WTC11 (cell line): ENCODE results near the gene C10orf120. TPM values are rescaled to one million over a fixed set of nuclear protein-coding genes. Genes with fewer than 3 reads are reported as not detected.

Source experiments
- ATAC-seq: fragments of 200-7000 bp; cut with Tn5 transposase; 2 replicates; pipeline ENCODE4 v1.10.0; 2021; ENCODE audit warnings: mild to moderate bottlenecking, moderate library complexity
- CTCF ChIA-PET: fragments of 300-600 bp; sonication (Branson Sonifier 250); formaldehyde crosslinking; loops from one replicate; lab custom pipeline; 2021; ENCODE audit warnings: antibody characterized with exemption; lab: Charles Lee
- POLR2A ChIA-PET: fragments of 350-600 bp; sonication (Branson Sonifier 250); formaldehyde crosslinking; loops from one replicate; lab custom pipeline; 2021; ENCODE audit warnings: antibody characterized with exemption; lab: Charles Lee
- DNase-seq: peaks from one replicate; pipeline ENCODE4 v3.0.0; 2021; ENCODE audit warnings: low spot score
- H3K27ac Mint-ChIP-seq: 2 replicates; pipeline ENCODE4 v1.8.0; 2021; ENCODE audit warnings: mixed read lengths
- H3K27me3 Mint-ChIP-seq: 2 replicates; pipeline ENCODE4 v1.8.0; 2021; ENCODE audit warnings: low read depth, mild to moderate bottlenecking, moderate library complexity, mixed read lengths
- H3K36me3 Mint-ChIP-seq: 2 replicates; pipeline ENCODE4 v1.8.0; 2021; ENCODE audit warnings: mixed read lengths
- H3K4me1 Mint-ChIP-seq: 2 replicates; pipeline ENCODE4 v1.8.0; 2022; ENCODE audit warnings: mixed read lengths
- H3K4me3 Mint-ChIP-seq: 2 replicates; pipeline ENCODE4 v1.8.0; 2021; ENCODE audit warnings: mild to moderate bottlenecking, moderate library complexity, mixed read lengths
- H3K9me3 Mint-ChIP-seq: 2 replicates; pipeline ENCODE4 v1.8.0; 2021; ENCODE audit warnings: mixed read lengths
- CBFB ChIP-seq: sonication (generic); formaldehyde crosslinking; IDR thresholded peaks from 2 replicates; pipeline ENCODE4 v1.8.1; 2022; ENCODE audit warnings: mild to moderate bottlenecking, low read depth, missing genetic modification reagents
- ESRRA ChIP-seq: sonication (generic); formaldehyde crosslinking; IDR thresholded peaks from 2 replicates; pipeline ENCODE4 v1.8.1; 2022; ENCODE audit warnings: mild to moderate bottlenecking, missing genetic modification reagents, borderline replicate concordance
- ETV6 ChIP-seq: sonication (generic); formaldehyde crosslinking; IDR thresholded peaks from 2 replicates; pipeline ENCODE4 v1.8.1; 2022; ENCODE audit warnings: mild to moderate bottlenecking, missing genetic modification reagents
- GTF2I ChIP-seq: fragments of 250-450 bp; sonication (Bioruptor Pico); conservative IDR thresholded peaks from 2 replicates; pipeline ENCODE4 v1.4.0; 2021; ENCODE audit warnings: mild to moderate bottlenecking
- JAZF1 ChIP-seq: fragments of 250-450 bp; sonication (Bioruptor Pico); IDR thresholded peaks from 2 replicates; pipeline ENCODE4 v1.9.0; 2021; ENCODE audit warnings: moderate library complexity, mild to moderate bottlenecking, inconsistent platforms
- JUN ChIP-seq: sonication (generic); formaldehyde crosslinking; IDR thresholded peaks from 2 replicates; pipeline ENCODE4 v1.8.0; 2023; ENCODE audit warnings: mild to moderate bottlenecking, missing genetic modification reagents
- MXD4 ChIP-seq: fragments of 250-450 bp; sonication (Bioruptor Pico); IDR thresholded peaks from 2 replicates; pipeline ENCODE4 v1.8.0; 2021; ENCODE audit warnings: mild to moderate bottlenecking, moderate library complexity, borderline replicate concordance
- NR2C2 ChIP-seq: sonication (generic); formaldehyde crosslinking; IDR thresholded peaks from 2 replicates; pipeline ENCODE4 v1.8.0; 2022; ENCODE audit warnings: mild to moderate bottlenecking, missing genetic modification reagents
- PRRX2 ChIP-seq: fragments of 250-450 bp; sonication (Bioruptor Pico); IDR thresholded peaks from 2 replicates; pipeline ENCODE4 v1.8.0; 2021; ENCODE audit warnings: mild to moderate bottlenecking
- RELA ChIP-seq: sonication (generic); formaldehyde crosslinking; IDR thresholded peaks from 2 replicates; pipeline ENCODE4 v1.8.1; 2022; ENCODE audit warnings: missing genetic modification reagents, mild to moderate bottlenecking, borderline replicate concordance
- RORB ChIP-seq: fragments of 250-450 bp; sonication (Bioruptor Pico); IDR thresholded peaks from 2 replicates; pipeline ENCODE4 v1.9.0; 2021; ENCODE audit warnings: mild to moderate bottlenecking
- TCF7 ChIP-seq: sonication (generic); formaldehyde crosslinking; IDR thresholded peaks from 2 replicates; pipeline ENCODE4 v1.8.0; 2022; ENCODE audit warnings: mild to moderate bottlenecking, low read depth, missing genetic modification reagents, moderate library complexity
- TP53 ChIP-seq: sonication (generic); formaldehyde crosslinking; IDR thresholded peaks from 2 replicates; pipeline ENCODE4 v1.8.1; 2023; ENCODE audit warnings: mild to moderate bottlenecking, missing genetic modification reagents
- ZBTB21 ChIP-seq: sonication (generic); formaldehyde crosslinking; IDR thresholded peaks from 2 replicates; pipeline ENCODE4 v1.8.1; 2023; ENCODE audit warnings: mild to moderate bottlenecking, missing genetic modification reagents, borderline replicate concordance
- ZNF138 ChIP-seq: sonication (generic); formaldehyde crosslinking; conservative IDR thresholded peaks from 2 replicates; pipeline ENCODE4 v1.8.1; 2022; ENCODE audit warnings: mild to moderate bottlenecking, moderate library complexity, missing genetic modification reagents
- ZNF317 ChIP-seq: sonication (generic); formaldehyde crosslinking; IDR thresholded peaks from 2 replicates; pipeline ENCODE4 v1.8.1; 2023; ENCODE audit warnings: low read depth, mild to moderate bottlenecking, moderate library complexity, missing genetic modification reagents, borderline replicate concordance
- total RNA-seq: library from RNA; stranded (reverse); gene quantifications from 3 replicates; pipeline ENCODE4 v1.2.3, GENCODE V29; 2021
- TF ChIP-seq, protein P1 (sequence below): sonication (generic); formaldehyde crosslinking; IDR thresholded peaks from 2 replicates; pipeline ENCODE4 v1.8.0; 2022; ENCODE audit warnings: mild to moderate bottlenecking, missing genetic modification reagents
- TF ChIP-seq, protein P2 (sequence below): sonication (generic); formaldehyde crosslinking; IDR thresholded peaks from 2 replicates; pipeline ENCODE4 v1.8.0; 2023; ENCODE audit warnings: missing genetic modification reagents, mild to moderate bottlenecking, borderline replicate concordance
- TF ChIP-seq, protein P3 (sequence below): sonication (generic); formaldehyde crosslinking; IDR thresholded peaks from 2 replicates; pipeline ENCODE4 v1.8.1; 2022; ENCODE audit warnings: mild to moderate bottlenecking, moderate library complexity, missing genetic modification reagents
- TF ChIP-seq, protein P4 (sequence below): sonication (generic); formaldehyde crosslinking; IDR thresholded peaks from 2 replicates; pipeline ENCODE4 v1.8.0; 2022; ENCODE audit warnings: missing genetic modification reagents
- TF ChIP-seq, protein P5 (sequence below): sonication (generic); formaldehyde crosslinking; IDR thresholded peaks from 2 replicates; pipeline ENCODE4 v1.8.1; 2023; ENCODE audit warnings: mild to moderate bottlenecking, missing genetic modification reagents, borderline replicate concordance
- TF ChIP-seq, protein P6 (sequence below): sonication (generic); formaldehyde crosslinking; IDR thresholded peaks from 2 replicates; pipeline ENCODE4 v1.8.0; 2023; ENCODE audit warnings: missing genetic modification reagents

Gene C10orf120
- total RNA-seq, 1 experiment from 2014 or later, result not detected

DNA sequence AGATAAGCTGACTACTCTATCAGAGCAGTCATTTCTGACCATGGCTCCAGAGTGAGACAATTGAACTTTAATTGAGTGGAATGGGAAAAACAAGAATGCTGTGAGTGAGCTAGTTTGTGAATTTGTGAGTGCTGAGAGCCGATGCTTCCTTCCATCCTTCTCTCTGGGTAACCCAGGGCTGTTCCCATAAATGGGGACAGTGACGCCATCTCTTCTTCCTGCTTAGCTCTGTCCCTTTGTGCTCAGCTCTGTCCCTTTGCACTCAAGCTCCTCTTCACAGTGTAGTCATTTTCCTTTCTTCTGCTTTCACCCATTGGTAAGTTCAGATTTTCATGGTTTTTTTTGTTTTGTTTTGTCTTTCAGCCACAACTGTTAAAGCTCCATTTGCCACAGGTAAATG is 24.4 kb downstream of the C10orf120 start:
- Mint-ChIP-seq H3K9me3 (0 out of 2 replicates have a peak, but pooled peaks cover 9% of the 10 kb centered on the region), H3K4me1 (peaks cover 7% of the 10 kb centered on the region; the same call in 1 of the 2 replicates)
- DNase-seq, result no peak
- no peak for TF ChIP-seq ESRRA (CRISPR knock-in tag)
- no peak for TF ChIP-seq GTF2I (CRISPR knock-in tag)
- TF ChIP-seq, protein P1, sequence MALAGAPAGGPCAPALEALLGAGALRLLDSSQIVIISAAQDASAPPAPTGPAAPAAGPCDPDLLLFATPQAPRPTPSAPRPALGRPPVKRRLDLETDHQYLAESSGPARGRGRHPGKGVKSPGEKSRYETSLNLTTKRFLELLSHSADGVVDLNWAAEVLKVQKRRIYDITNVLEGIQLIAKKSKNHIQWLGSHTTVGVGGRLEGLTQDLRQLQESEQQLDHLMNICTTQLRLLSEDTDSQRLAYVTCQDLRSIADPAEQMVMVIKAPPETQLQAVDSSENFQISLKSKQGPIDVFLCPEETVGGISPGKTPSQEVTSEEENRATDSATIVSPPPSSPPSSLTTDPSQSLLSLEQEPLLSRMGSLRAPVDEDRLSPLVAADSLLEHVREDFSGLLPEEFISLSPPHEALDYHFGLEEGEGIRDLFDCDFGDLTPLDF, result no peak
- TF ChIP-seq ZNF138 (CRISPR knock-in tag), result no peak
- no peak for TF ChIP-seq ETV6 (CRISPR knock-in tag)
- TF ChIP-seq TCF7, result no peak
- TF ChIP-seq, protein P2, sequence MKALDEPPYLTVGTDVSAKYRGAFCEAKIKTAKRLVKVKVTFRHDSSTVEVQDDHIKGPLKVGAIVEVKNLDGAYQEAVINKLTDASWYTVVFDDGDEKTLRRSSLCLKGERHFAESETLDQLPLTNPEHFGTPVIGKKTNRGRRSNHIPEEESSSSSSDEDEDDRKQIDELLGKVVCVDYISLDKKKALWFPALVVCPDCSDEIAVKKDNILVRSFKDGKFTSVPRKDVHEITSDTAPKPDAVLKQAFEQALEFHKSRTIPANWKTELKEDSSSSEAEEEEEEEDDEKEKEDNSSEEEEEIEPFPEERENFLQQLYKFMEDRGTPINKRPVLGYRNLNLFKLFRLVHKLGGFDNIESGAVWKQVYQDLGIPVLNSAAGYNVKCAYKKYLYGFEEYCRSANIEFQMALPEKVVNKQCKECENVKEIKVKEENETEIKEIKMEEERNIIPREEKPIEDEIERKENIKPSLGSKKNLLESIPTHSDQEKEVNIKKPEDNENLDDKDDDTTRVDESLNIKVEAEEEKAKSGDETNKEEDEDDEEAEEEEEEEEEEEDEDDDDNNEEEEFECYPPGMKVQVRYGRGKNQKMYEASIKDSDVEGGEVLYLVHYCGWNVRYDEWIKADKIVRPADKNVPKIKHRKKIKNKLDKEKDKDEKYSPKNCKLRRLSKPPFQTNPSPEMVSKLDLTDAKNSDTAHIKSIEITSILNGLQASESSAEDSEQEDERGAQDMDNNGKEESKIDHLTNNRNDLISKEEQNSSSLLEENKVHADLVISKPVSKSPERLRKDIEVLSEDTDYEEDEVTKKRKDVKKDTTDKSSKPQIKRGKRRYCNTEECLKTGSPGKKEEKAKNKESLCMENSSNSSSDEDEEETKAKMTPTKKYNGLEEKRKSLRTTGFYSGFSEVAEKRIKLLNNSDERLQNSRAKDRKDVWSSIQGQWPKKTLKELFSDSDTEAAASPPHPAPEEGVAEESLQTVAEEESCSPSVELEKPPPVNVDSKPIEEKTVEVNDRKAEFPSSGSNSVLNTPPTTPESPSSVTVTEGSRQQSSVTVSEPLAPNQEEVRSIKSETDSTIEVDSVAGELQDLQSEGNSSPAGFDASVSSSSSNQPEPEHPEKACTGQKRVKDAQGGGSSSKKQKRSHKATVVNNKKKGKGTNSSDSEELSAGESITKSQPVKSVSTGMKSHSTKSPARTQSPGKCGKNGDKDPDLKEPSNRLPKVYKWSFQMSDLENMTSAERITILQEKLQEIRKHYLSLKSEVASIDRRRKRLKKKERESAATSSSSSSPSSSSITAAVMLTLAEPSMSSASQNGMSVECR (CRISPR knock-in tag), result no peak
- no peak for TF ChIP-seq TP53 (CRISPR knock-in tag)
- TF ChIP-seq RORB, result no peak
- TF ChIP-seq, protein P3, sequence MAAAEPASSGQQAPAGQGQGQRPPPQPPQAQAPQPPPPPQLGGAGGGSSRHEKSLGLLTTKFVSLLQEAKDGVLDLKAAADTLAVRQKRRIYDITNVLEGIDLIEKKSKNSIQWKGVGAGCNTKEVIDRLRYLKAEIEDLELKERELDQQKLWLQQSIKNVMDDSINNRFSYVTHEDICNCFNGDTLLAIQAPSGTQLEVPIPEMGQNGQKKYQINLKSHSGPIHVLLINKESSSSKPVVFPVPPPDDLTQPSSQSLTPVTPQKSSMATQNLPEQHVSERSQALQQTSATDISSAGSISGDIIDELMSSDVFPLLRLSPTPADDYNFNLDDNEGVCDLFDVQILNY (CRISPR knock-in tag), result no peak
- TF ChIP-seq, all 79 proteins: peak for 0
- ATAC-seq, result no peak
- ChIA-PET CTCF (interaction anchor here (1.6 kb wide), 1 partner anchor 27 kb away, joined by 8 read pairs; no protein-coding TSS in a partner anchor), POLR2A (no interaction called here)
- no peak overlapping the region for H3K27ac Mint-ChIP-seq
- H3K27me3 Mint-ChIP-seq, result no peaks in the 10 kb centered on the region; the same call in none of the 2 replicates
- H3K36me3 Mint-ChIP-seq, result no peaks in the 10 kb centered on the region
- no peak overlapping the region for H3K4me3 Mint-ChIP-seq

DNA sequence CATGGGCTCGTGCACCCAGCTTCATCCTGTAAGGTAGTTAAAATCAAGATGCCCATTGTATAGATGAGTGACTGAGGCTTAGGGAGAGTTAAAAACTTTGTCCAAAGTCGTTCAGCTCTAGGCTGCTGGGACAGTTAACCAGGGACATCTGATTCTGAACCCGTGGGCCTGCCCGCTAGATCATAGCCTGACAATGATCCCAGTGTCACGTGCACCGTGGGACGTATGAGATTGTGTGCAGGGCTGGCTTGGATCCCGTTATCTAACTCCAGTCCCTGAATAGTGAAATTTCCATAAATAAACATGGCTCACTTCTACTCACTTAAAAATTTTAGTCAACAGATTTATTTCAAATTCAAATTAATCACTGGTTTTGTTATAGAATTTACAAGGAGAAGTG is 24.9 kb downstream of the C10orf120 start:
- DNase-seq, result no peak
- Mint-ChIP-seq H3K36me3 (no peaks in the 10 kb centered on the region), H3K9me3 (0 out of 2 replicates have a peak, but pooled peaks cover 6% of the 10 kb centered on the region), H3K27me3 (no peaks in the 10 kb centered on the region; the same call in none of the 2 replicates), H3K4me3 (no peak overlapping the region), H3K27ac (no peak overlapping the region), H3K4me1 (peaks cover 7% of the 10 kb centered on the region; the same call in 1 of the 2 replicates)
- POLR2A ChIA-PET, result no interaction called here
- CTCF ChIA-PET, result interaction anchor here (1.6 kb wide), 1 partner anchor 26 kb away, joined by 8 read pairs; no protein-coding TSS in a partner anchor
- no peak for ATAC-seq
- no peak for TF ChIP-seq ZNF317 (CRISPR knock-in tag)
- no peak for TF ChIP-seq CBFB (CRISPR knock-in tag)
- TF ChIP-seq, protein P4, sequence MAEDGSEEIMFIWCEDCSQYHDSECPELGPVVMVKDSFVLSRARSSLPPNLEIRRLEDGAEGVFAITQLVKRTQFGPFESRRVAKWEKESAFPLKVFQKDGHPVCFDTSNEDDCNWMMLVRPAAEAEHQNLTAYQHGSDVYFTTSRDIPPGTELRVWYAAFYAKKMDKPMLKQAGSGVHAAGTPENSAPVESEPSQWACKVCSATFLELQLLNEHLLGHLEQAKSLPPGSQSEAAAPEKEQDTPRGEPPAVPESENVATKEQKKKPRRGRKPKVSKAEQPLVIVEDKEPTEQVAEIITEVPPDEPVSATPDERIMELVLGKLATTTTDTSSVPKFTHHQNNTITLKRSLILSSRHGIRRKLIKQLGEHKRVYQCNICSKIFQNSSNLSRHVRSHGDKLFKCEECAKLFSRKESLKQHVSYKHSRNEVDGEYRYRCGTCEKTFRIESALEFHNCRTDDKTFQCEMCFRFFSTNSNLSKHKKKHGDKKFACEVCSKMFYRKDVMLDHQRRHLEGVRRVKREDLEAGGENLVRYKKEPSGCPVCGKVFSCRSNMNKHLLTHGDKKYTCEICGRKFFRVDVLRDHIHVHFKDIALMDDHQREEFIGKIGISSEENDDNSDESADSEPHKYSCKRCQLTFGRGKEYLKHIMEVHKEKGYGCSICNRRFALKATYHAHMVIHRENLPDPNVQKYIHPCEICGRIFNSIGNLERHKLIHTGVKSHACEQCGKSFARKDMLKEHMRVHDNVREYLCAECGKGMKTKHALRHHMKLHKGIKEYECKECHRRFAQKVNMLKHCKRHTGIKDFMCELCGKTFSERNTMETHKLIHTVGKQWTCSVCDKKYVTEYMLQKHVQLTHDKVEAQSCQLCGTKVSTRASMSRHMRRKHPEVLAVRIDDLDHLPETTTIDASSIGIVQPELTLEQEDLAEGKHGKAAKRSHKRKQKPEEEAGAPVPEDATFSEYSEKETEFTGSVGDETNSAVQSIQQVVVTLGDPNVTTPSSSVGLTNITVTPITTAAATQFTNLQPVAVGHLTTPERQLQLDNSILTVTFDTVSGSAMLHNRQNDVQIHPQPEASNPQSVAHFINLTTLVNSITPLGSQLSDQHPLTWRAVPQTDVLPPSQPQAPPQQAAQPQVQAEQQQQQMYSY (CRISPR knock-in tag), result no peak
- no peak for TF ChIP-seq JUN
- no peak for TF ChIP-seq RELA (CRISPR knock-in tag)
- TF ChIP-seq, protein P5, sequence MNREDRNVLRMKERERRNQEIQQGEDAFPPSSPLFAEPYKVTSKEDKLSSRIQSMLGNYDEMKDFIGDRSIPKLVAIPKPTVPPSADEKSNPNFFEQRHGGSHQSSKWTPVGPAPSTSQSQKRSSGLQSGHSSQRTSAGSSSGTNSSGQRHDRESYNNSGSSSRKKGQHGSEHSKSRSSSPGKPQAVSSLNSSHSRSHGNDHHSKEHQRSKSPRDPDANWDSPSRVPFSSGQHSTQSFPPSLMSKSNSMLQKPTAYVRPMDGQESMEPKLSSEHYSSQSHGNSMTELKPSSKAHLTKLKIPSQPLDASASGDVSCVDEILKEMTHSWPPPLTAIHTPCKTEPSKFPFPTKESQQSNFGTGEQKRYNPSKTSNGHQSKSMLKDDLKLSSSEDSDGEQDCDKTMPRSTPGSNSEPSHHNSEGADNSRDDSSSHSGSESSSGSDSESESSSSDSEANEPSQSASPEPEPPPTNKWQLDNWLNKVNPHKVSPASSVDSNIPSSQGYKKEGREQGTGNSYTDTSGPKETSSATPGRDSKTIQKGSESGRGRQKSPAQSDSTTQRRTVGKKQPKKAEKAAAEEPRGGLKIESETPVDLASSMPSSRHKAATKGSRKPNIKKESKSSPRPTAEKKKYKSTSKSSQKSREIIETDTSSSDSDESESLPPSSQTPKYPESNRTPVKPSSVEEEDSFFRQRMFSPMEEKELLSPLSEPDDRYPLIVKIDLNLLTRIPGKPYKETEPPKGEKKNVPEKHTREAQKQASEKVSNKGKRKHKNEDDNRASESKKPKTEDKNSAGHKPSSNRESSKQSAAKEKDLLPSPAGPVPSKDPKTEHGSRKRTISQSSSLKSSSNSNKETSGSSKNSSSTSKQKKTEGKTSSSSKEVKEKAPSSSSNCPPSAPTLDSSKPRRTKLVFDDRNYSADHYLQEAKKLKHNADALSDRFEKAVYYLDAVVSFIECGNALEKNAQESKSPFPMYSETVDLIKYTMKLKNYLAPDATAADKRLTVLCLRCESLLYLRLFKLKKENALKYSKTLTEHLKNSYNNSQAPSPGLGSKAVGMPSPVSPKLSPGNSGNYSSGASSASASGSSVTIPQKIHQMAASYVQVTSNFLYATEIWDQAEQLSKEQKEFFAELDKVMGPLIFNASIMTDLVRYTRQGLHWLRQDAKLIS (CRISPR knock-in tag), result no peak
- TF ChIP-seq NR2C2 (CRISPR knock-in tag), result no peak
- no peak for TF ChIP-seq JAZF1 (CRISPR knock-in tag)
- TF ChIP-seq, protein P6, sequence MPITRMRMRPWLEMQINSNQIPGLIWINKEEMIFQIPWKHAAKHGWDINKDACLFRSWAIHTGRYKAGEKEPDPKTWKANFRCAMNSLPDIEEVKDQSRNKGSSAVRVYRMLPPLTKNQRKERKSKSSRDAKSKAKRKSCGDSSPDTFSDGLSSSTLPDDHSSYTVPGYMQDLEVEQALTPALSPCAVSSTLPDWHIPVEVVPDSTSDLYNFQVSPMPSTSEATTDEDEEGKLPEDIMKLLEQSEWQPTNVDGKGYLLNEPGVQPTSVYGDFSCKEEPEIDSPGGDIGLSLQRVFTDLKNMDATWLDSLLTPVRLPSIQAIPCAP (CRISPR knock-in tag), result no peak
- no peak for TF ChIP-seq ZBTB21 (CRISPR knock-in tag)
- TF ChIP-seq PRRX2 (CRISPR knock-in tag), result no peak
- TF ChIP-seq MXD4 (CRISPR knock-in tag), result no peak
